K562 (cell line): ENCODE measurements around the gene NSMF. TPM values are rescaled to one million over a fixed set of nuclear protein-coding genes. Genes with fewer than 3 reads are reported as not detected.
A peak's percentile ranks its signal among the peaks of the same experiment; 100 is the strongest.

Experiments
- ATAC-seq: fragments of 200-7000 bp; cut with Tn5 transposase; 3 replicates; pipeline ENCODE4 v1.9.1; 2020; ENCODE audit warnings: moderate library complexity
- BruUV-seq: library from RNA; stranded (reverse); fragments of 400-500 nt; replicated peaks from 2 replicates; lab custom pipeline; 2021; lab: Mats Ljungman, UMichigan
- CTCF ChIA-PET: fragments of 300-600 bp; formaldehyde crosslinking; extraction: SDS; loops from one replicate; lab custom pipeline; 2021; ENCODE audit warnings: low intra/inter-chr PET ratio; lab: Yijun Ruan, JAX
- POLR2A ChIA-PET: fragments of 300-600, 350-650 bp; sonication (Branson Sonifier 250); formaldehyde crosslinking; extraction: SDS; loops from one replicate; lab custom pipeline; 2021; ENCODE audit warnings: antibody characterized with exemption, inconsistent platforms; lab: Yijun Ruan, JAX
- DNase-seq, 4 experiments: peaks; one replicate each; pipeline versions ENCODE4 v3.0.0 to v3.0.0-alpha.2; 2011 to 2018; ENCODE audit warnings: low spot score in 3 of 4, mixed read lengths in 3 of 4; ENCODE audit errors: extremely low read depth in 1 of 4
- FAIRE-seq: peaks from 2 replicates; lab custom pipeline; 2011; peaks lifted over from hg19 to GRCh38; lab: Jason Lieb, UNC
- H2AFZ ChIP-seq: 2 replicates; pipeline ENCODE4 v1.6.0; 2011; ENCODE audit warnings: low read depth, low read length, control low read depth, inconsistent platforms
- H3K27ac ChIP-seq: fragments of 200-600 bp; 3 replicates; pipeline ENCODE4 v1.8.0; 2011; ENCODE audit warnings: low read depth, mild to moderate bottlenecking, control low read depth, inconsistent platforms, low read length, moderate library complexity, mixed read lengths; ENCODE audit errors: extremely low read depth
- H3K27me3 ChIP-seq, 2 experiments: fragments of 300-600 bp in 1 of 2; 2 replicates in 1 of 2; 3 replicates in 1 of 2; pipeline versions ENCODE4 v1.6.0 to v1.8.0; 2011; ENCODE audit warnings: inconsistent platforms in 2 of 2, low read length in 2 of 2, mild to moderate bottlenecking in 1 of 2, mixed read lengths in 1 of 2, moderate library complexity in 1 of 2; ENCODE audit not compliant: control insufficient read depth in 2 of 2, insufficient read depth in 2 of 2
- H3K36me3 ChIP-seq: fragments of 300-600 bp; 3 replicates; pipeline ENCODE4 v1.8.0; 2011; ENCODE audit warnings: mild to moderate bottlenecking, low read length, inconsistent platforms; ENCODE audit not compliant: control insufficient read depth, insufficient read depth
- H3K4me1 ChIP-seq, 2 experiments: fragments of 200-600 bp in 1 of 2; replicated peaks in 1 of 2; 2 replicates in 1 of 2; 3 replicates in 1 of 2; pipeline versions ENCODE4 v1.5.1 to v1.8.0; 2011; ENCODE audit warnings: inconsistent platforms in 2 of 2, low read length in 2 of 2, mild to moderate bottlenecking in 1 of 2, mixed read lengths in 1 of 2, moderate library complexity in 1 of 2; ENCODE audit not compliant: control insufficient read depth in 2 of 2, insufficient read depth in 2 of 2
- H3K4me2 ChIP-seq: 2 replicates; pipeline ENCODE4 v1.6.1; 2011; ENCODE audit warnings: low read length, control low read depth, inconsistent platforms, mixed read lengths; ENCODE audit not compliant: insufficient read depth
- H3K4me3 ChIP-seq: fragments of 200-600 bp; sonication (generic), shearing (Covaris generic); 2 replicates; pipeline ENCODE4 v1.5.1; 2016; ENCODE audit warnings: control low read depth, inconsistent platforms
- H3K79me2 ChIP-seq: fragments of 200-600 bp; 3 replicates; pipeline ENCODE4 v1.8.0; 2011; ENCODE audit warnings: low read length, inconsistent platforms; ENCODE audit not compliant: control insufficient read depth, insufficient read depth
- H3K9ac ChIP-seq, 2 experiments: 2 replicates each; pipeline versions ENCODE4 v1.6.0 to v1.6.1; 2011; ENCODE audit warnings: low read depth in 2 of 2, low read length in 2 of 2, control low read depth in 1 of 2, inconsistent platforms in 1 of 2, mild to moderate bottlenecking in 1 of 2, mixed read lengths in 1 of 2; ENCODE audit not compliant: insufficient read depth in 1 of 2
- H3K9me1 ChIP-seq: one replicate; pipeline ENCODE4 v1.6.0; 2011; ENCODE audit warnings: inconsistent platforms, mild to moderate bottlenecking, low read length, moderate library complexity; ENCODE audit not compliant: control insufficient read depth, insufficient read depth
- H3K9me3 ChIP-seq: replicated peaks from 2 replicates; pipeline ENCODE4 v1.5.1; 2011; ENCODE audit warnings: low read depth, low read length, inconsistent platforms; ENCODE audit not compliant: control insufficient read depth, insufficient read depth
- H4K20me1 ChIP-seq: replicated peaks from 2 replicates; pipeline ENCODE4 v1.6.1; 2011; ENCODE audit warnings: low read length, inconsistent platforms, mixed read lengths; ENCODE audit not compliant: control insufficient read depth, insufficient read depth
- LARP7 ChIP-seq: fragments of 450-650 bp; IDR thresholded peaks from 2 replicates; pipeline ENCODE4 v1.6.1; 2016
- VEZF1 ChIP-seq: fragments of 200-800 bp; sonication (Bioruptor generic); IDR thresholded peaks from 2 replicates; pipeline ENCODE4 v1.6.1; 2017; ENCODE audit warnings: missing genetic modification characterization, missing compliant biosample characterization
- WGBS: fragments of 100-300 bp; shearing (Covaris generic); methylation state at CpG from one replicate; pipeline ENCODE4 v1.1.6; 2016; ENCODE audit warnings: low coverage, mixed read lengths; ENCODE audit not compliant: insufficient coverage; ENCODE audit errors: missing lambda C conversion rate; 5-methylcytosine and 5-hydroxymethylcytosine counted together
- in situ Hi-C: fragments of 300-500 bp; cut with MboI; formaldehyde crosslinking; loops from 4 replicates; pipeline ENCODE4 v1.15.0; 2018; ENCODE audit warnings: inconsistent platforms, mixed read lengths
- intact Hi-C: fragments of 100-400 bp; cut with micrococcal nuclease; formaldehyde crosslinking; loops from 2 replicates; pipeline ENCODE4 v1.14.2; 2022
- polyA plus RNA-seq, 8 experiments: library from polyadenylated mRNA; depleted of rRNA in 4 of 8; stranded (reverse) in 5 of 8; unstranded in 3 of 8; fragments of >200 nt; fragmentation: Nextera tagmentation in 2 of 8; fragmentation: Illumina TruSeq in 1 of 8; extraction: Ambion mirVana in 2 of 8; extraction: Trizol in 1 of 8; gene quantifications; 2 replicates each; pipeline versions ENCODE4 v1.2.1 to v1.2.3, GENCODE V29; 2011 to 2014; ENCODE audit warnings: inconsistent platforms in 1 of 8, missing spikeins in 1 of 8
- total RNA-seq, 7 experiments: library from RNA; depleted of rRNA in 6 of 7; stranded (reverse); fragments of >200 nt in 6 of 7; fragmentation: Illumina TruSeq in 2 of 7; extraction: Trizol in 2 of 7; gene quantifications; 2 replicates each; pipeline versions ENCODE4 v1.2.1 to v1.2.3, GENCODE V29; 2011 to 2021; ENCODE audit warnings: low replicate concordance in 1 of 7

The NSMF gene
- total and polyA plus RNA-seq, 9 of the 15 experiments (the other 6 are each of a cell fraction or from before 2014, with no cell fraction given): 0.20 to 82.7 (median 29.3) TPM

- intact Hi-C loops: loop anchor here (10.0 kb wide), 1 partner anchor 93 kb away; no protein-coding TSS in a partner anchor
- in situ Hi-C loops: no loop called here
- no peak for FAIRE-seq
- no TSS peak for BruUV-seq
- H3K9me3 ChIP-seq: no peaks in the 10 kb centered on the region
- H3K79me2 ChIP-seq: no peaks in the 10 kb centered on the region
- ChIA-PET CTCF (no interaction called here), POLR2A (interaction anchor here (0.6 kb wide), 1 partner anchor 165 kb away, joined by 3 read pairs; no protein-coding TSS in a partner anchor)
- no peak overlapping the region for H2AFZ ChIP-seq
- no peaks in the 10 kb centered on the region for H4K20me1 ChIP-seq
- H3K4me3 ChIP-seq: no peak overlapping the region
- peak overlapping the region; percentile 33; the same call in 1 of the 2 replicates for H3K4me2 ChIP-seq
- no peak overlapping the region for H3K27ac ChIP-seq
- H3K9ac ChIP-seq: no peak overlapping the region
- no peak for TF ChIP-seq LARP7
- TF ChIP-seq VEZF1: peak; percentile 1; the same call in 1 of the 2 replicates
- H3K36me3 ChIP-seq: no peaks in the 10 kb centered on the region
- peaks cover 8 to 46% of the 10 kb centered on the region in 2 experiments; a peak in 4 of 5 replicates for H3K4me1 ChIP-seq
- H3K9me1 ChIP-seq: no peaks in the 10 kb centered on the region
- no peaks in the 10 kb centered on the region for H3K27me3 ChIP-seq
- DNase-seq: no peak
- WGBS: 23% methylated on average over 6 of the region's 7 CpGs
- no peak for ATAC-seq
Observed at GRCh38 chr9:137441935-137442321, 17.2 kb downstream of the NSMF start.
